Measurements from ENCODE around the gene C18orf32.

- no peak for TF ChIP-seq POLR2A (IDR thresholded peaks at IDR 0.05; ENCODE audit: low read depth, low read length)
- no peak for TF ChIP-seq SPI1 (IDR thresholded peaks at IDR 0.05; ENCODE audit: low read depth, low read length)
Observed at GRCh38 chr18:49467019-49467563, 19.9 kb downstream of the C18orf32 start.
